Measurements from ENCODE around the gene TMEM132A. TPM values are rescaled to one million over a fixed set of nuclear protein-coding genes. Genes with fewer than 3 reads are reported as not detected.

Gene TMEM132A
- total RNA-seq, 2 donors from 2014 or later: 12.3 to 20.7 TPM

DNA sequence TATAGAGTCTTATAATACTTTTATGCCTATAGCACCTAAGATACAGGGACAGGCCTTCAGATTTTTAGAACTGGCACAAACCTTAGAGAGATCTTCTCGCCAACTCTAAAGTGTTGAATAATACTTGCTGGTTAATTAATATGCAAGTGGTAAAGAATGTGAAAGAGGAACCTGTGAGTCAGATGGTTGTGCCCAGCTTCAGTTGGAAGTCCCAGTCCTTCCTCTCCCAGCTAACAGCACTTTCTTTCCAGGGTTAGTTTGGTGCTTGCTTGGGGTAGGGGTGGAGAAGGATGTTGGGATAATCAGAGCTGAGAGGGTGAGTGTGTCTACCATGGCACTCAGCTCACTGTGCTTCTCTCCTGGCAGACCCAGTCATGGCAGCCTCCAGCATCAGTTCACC lies 4.9 kb upstream of the TMEM132A start:
- intact Hi-C loops (cut with DNase I): no loop called here
- no peak overlapping the region for H3K27ac ChIP-seq

DNA sequence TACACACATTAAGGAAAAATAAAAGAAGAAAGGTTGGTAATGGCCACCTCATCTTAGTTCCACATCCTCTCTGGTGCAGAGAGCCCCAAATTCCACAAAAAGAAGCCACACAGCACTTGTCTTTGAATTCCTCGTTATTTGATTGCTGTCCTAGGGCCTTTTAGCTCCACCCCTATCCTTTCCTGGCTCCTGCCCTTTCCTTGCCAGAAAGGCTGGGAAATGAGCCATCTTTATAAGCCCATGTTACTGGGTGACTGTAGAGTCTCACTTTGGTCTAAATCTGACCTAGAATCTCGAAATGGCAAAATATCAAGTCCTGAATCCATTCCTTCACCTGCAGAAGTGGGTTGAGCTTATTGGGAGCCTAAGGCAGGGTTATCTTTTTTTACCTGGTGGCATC lies 4.3 kb upstream of the TMEM132A start:
- intact Hi-C loops (cut with DNase I): loop anchor here (5.0 kb wide), 1 partner anchor 202 kb away; no protein-coding TSS in a partner anchor
- Histone ChIP-seq H3K4me3 (no peak overlapping the region), H3K4me1 (peaks cover 4% of the 10 kb centered on the region), H3K27ac (no peak overlapping the region), H3K9me3 (no peaks in the 10 kb centered on the region), H3K27me3 (peaks cover 4% of the 10 kb centered on the region), H3K36me3 (peaks cover 22% of the 10 kb centered on the region), H3K9ac (ENCODE audit: low read depth in 2 of 2, low read length in 2 of 2) (no peak overlapping the region)
- DNase-seq: no peak
- TF ChIP-seq, protein P1, sequence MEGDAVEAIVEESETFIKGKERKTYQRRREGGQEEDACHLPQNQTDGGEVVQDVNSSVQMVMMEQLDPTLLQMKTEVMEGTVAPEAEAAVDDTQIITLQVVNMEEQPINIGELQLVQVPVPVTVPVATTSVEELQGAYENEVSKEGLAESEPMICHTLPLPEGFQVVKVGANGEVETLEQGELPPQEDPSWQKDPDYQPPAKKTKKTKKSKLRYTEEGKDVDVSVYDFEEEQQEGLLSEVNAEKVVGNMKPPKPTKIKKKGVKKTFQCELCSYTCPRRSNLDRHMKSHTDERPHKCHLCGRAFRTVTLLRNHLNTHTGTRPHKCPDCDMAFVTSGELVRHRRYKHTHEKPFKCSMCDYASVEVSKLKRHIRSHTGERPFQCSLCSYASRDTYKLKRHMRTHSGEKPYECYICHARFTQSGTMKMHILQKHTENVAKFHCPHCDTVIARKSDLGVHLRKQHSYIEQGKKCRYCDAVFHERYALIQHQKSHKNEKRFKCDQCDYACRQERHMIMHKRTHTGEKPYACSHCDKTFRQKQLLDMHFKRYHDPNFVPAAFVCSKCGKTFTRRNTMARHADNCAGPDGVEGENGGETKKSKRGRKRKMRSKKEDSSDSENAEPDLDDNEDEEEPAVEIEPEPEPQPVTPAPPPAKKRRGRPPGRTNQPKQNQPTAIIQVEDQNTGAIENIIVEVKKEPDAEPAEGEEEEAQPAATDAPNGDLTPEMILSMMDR (IDR thresholded peaks at IDR 0.05): no peak

More for the DNA sequence above, 4.9 kb upstream of the TMEM132A start:
- no peak overlapping the region for H3K9ac ChIP-seq (ENCODE audit: low read depth in 2 of 2, low read length in 2 of 2)
- H3K36me3 ChIP-seq: peaks cover 22% of the 10 kb centered on the region
- H3K27me3 ChIP-seq: no peaks in the 10 kb centered on the region
- no peak overlapping the region for H3K4me3 ChIP-seq
- no peak for DNase-seq
- H3K9me3 ChIP-seq: no peaks in the 10 kb centered on the region
- H3K4me1 ChIP-seq: peaks cover 4% of the 10 kb centered on the region
- TF ChIP-seq, protein P1 (IDR thresholded peaks at IDR 0.05): no peak

- DNase-seq: no peak
- intact Hi-C loops (cut with DNase I): loop anchor here (5.0 kb wide), 1 partner anchor 201 kb away; no protein-coding TSS in a partner anchor
- Histone ChIP-seq H3K9ac (ENCODE audit: low read depth in 2 of 2, low read length in 2 of 2) (no peak overlapping the region), H3K4me1 (no peaks in the 10 kb centered on the region), H3K27ac (no peak overlapping the region), H3K36me3 (peaks cover 22% of the 10 kb centered on the region), H3K4me3 (no peak overlapping the region), H3K27me3 (peaks cover 11% of the 10 kb centered on the region), H3K9me3 (no peaks in the 10 kb centered on the region)
- TF ChIP-seq, protein P1 (IDR thresholded peaks at IDR 0.05): no peak
Measured at GRCh38 chr11:60921259-60921658, 3.0 kb upstream of the TMEM132A start.

DNA sequence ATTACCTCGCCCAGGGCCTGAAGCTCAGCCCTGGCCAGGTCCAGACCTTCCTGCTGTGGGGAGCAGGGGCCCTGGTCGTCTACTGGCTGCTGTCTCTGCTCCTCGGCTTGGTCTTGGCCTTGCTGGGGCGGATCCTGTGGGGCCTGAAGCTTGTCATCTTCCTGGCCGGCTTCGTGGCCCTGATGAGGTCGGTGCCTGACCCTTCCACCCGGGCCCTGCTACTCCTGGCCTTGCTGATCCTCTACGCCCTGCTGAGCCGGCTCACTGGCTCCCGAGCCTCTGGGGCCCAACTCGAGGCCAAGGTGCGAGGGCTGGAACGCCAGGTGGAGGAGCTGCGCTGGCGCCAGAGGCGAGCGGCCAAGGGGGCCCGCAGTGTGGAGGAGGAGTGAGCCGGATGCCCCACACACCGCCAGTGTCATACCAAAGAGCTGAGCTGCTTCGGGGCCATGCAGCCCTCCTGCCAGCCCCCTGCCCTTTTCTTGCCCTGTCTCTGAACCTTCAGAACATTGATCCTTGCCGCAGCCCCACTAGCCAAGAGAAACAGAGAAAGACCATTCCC lies 2.4 kb upstream of the TMEM132A start:
- no peak overlapping the region for H3K4me3 ChIP-seq
- no peak for DNase-seq
- TF ChIP-seq, protein P1 (IDR thresholded peaks at IDR 0.05): no peak
- no peaks in the 10 kb centered on the region for H3K9me3 ChIP-seq
- peaks cover 11% of the 10 kb centered on the region for H3K27me3 ChIP-seq
- no peak overlapping the region for H3K9ac ChIP-seq (ENCODE audit: low read depth in 2 of 2, low read length in 2 of 2)
- H3K36me3 ChIP-seq: peaks cover 22% of the 10 kb centered on the region
- no peaks in the 10 kb centered on the region for H3K4me1 ChIP-seq
- no peak overlapping the region for H3K27ac ChIP-seq
- intact Hi-C loops (cut with DNase I): loop anchor here (5.0 kb wide), 1 partner anchor 200 kb away; no protein-coding TSS in a partner anchor

GRCh38 chr11:60922906-60923305 lies 1.4 kb upstream of the TMEM132A start:
- TF ChIP-seq, protein P1 (IDR thresholded peaks at IDR 0.05): no peak
- H3K4me3 ChIP-seq: no peak overlapping the region
- H3K4me1 ChIP-seq: no peaks in the 10 kb centered on the region
- H3K36me3 ChIP-seq: peaks cover 22% of the 10 kb centered on the region
- no peaks in the 10 kb centered on the region for H3K9me3 ChIP-seq
- H3K27me3 ChIP-seq: peaks cover 11% of the 10 kb centered on the region
- intact Hi-C loops (cut with DNase I): loop anchor here (5.0 kb wide), 1 partner anchor 199 kb away; no protein-coding TSS in a partner anchor
- no peak overlapping the region for H3K9ac ChIP-seq (ENCODE audit: low read depth in 2 of 2, low read length in 2 of 2)
- no peak overlapping the region for H3K27ac ChIP-seq
- DNase-seq: no peak

Measured in colonic mucosa (tissue), 4 donors.